IPS-11a (cell line): ENCODE measurements around the gene SLCO1A2.

Experiments
- H3K4me3 ChIP-seq: one replicate; pipeline ENCODE4 v1.5.1; 2013; ENCODE audit warnings: low read depth, low read length, control low read depth

SLCO1A2 gene

DNA sequence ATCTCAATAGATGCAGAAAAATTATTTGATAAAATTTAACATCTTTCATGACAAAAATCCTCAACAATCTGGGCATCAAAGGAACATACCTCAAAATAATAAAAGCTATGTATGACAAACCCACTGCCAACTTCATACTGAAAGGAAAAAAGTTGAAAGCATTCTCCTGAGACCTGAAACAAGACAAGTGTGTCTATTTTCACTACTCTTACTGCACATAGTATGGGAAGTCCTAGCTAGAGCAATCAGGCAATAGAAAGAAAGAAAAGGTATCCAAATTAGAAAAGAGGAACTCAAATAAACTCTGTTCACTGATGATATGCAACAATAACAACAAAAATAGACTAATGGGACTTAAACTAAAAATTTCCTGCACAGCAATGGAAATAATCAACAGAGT is 113.6 kb downstream of the SLCO1A2 start:
- no peak overlapping the region for H3K4me3 ChIP-seq

GRCh38 chr12:21220266-21220665 is 114.5 kb downstream of the SLCO1A2 start:
- no peak overlapping the region for H3K4me3 ChIP-seq

GRCh38 chr12:21219206-21219605 is 115.5 kb downstream of the SLCO1A2 start:
- H3K4me3 ChIP-seq = no peak overlapping the region
